ENCODE results near the gene ZNF668.

The ZNF668 gene

GRCh38 chr16:31090540-31090939, 16.5 kb upstream of the ZNF668 start:
- Histone ChIP-seq H2AFZ (ENCODE audit: low read depth, low read length) (no peak overlapping the region), H3K4me3 (ENCODE audit: low read length) (no peak overlapping the region), H3K27me3 (ENCODE audit: insufficient read depth, low read length) (no peaks in the 10 kb centered on the region), H3K4me1 (ENCODE audit: insufficient read depth, low read length) (peaks cover 6% of the 10 kb centered on the region), H3K9me3 (ENCODE audit: low read length) (no peaks in the 10 kb centered on the region), H3K36me3 (ENCODE audit: insufficient read depth, low read length) (peaks cover 14% of the 10 kb centered on the region)

DNA sequence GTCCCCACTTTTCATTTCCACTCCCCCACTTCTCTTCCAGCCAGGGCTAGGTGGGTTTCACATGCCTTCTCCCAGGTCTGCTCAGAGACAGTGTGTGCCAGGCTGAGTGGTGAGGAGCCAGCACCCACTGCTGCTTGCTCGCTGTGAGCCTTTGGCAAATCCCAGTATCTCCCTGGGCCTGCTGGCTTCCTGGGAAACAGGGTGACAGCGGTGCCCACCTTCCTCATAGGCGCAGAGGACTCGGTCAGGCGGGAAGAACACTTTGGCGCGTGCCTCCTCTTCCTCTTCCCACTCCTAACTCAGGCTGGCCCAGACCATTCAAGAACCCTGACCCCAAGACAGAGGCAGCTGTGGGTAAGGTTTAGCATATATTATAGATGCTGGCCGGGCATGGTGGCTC, 15.2 kb upstream of the ZNF668 start:
- H3K9me3 ChIP-seq (ENCODE audit: low read length) = no peaks in the 10 kb centered on the region
- H3K4me3 ChIP-seq (ENCODE audit: low read length) = no peak overlapping the region
- no peaks in the 10 kb centered on the region for H3K27me3 ChIP-seq (ENCODE audit: insufficient read depth, low read length)
- H3K4me1 ChIP-seq (ENCODE audit: insufficient read depth, low read length) = peaks cover 6% of the 10 kb centered on the region
- H3K36me3 ChIP-seq (ENCODE audit: insufficient read depth, low read length) = peaks cover 14% of the 10 kb centered on the region
- H2AFZ ChIP-seq (ENCODE audit: low read depth, low read length) = no peak overlapping the region

DNA sequence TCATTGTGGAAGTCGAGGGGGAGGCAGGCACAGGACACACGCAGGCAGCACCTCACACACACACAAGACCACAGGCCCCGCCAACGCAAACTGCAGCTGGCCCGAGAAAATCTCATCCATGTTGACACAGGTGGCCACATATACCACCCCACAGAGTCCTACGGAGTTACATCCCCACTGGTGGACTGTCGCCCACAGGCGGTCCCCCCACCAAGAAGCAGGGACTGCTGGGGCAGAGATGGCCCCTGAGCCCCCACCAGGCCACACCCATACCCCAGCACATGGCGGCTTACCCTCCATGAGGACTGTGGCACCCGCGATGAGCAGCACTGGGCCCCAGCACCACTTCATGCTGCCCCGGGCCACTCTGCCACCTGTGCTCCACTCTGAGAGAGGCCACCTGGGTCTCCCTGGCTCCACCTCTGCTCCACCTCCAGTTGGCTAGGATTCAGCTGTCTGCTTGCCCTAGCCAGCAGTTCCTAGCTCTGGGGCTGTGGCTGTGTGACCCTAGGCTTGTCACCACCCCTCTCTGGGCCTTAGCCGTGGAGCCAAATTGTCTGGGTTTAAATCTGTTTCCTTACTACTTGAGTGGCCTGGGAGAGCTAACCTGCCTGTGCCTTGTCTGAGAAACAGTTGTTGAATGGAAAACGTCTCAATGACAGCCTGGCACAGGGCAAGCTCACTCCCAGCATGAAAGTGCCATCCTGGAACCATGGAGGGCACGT, 14.6 kb upstream of the ZNF668 start, which contains the start of gene PRSS53:
Gene PRSS53, minus strand, starts transcription at position 485 of the 725 bp plus-strand sequence. Its CDS starts 134 bp downstream, at position 351.
- peaks cover 14% of the 10 kb centered on the region for H3K36me3 ChIP-seq (ENCODE audit: insufficient read depth, low read length)
- H3K4me3 ChIP-seq (ENCODE audit: low read length) = no peak within 1 kb of the TSS
- no peaks in the 10 kb centered on the region for H3K9me3 ChIP-seq (ENCODE audit: low read length)
- H2AFZ ChIP-seq (ENCODE audit: low read depth, low read length) = no peak within 1 kb of the TSS
- H3K27me3 ChIP-seq (ENCODE audit: insufficient read depth, low read length) = no peaks in the 10 kb centered on the region
- peaks cover 6% of the 10 kb centered on the region for H3K4me1 ChIP-seq (ENCODE audit: insufficient read depth, low read length)

- Histone ChIP-seq H3K4me1 (ENCODE audit: insufficient read depth, low read length) (peaks cover 2% of the 10 kb centered on the region), H3K36me3 (ENCODE audit: insufficient read depth, low read length) (peaks cover 20% of the 10 kb centered on the region), H3K27me3 (ENCODE audit: insufficient read depth, low read length) (no peaks in the 10 kb centered on the region), H3K9me3 (ENCODE audit: low read length) (no peaks in the 10 kb centered on the region), H2AFZ (ENCODE audit: low read depth, low read length) (no peak overlapping the region), H3K4me3 (ENCODE audit: low read length) (no peak overlapping the region)
Observed at GRCh38 chr16:31087971-31088370, 13.9 kb upstream of the ZNF668 start.

- Histone ChIP-seq H2AFZ (ENCODE audit: low read depth, low read length) (no peak overlapping the region), H3K27me3 (ENCODE audit: insufficient read depth, low read length) (no peaks in the 10 kb centered on the region), H3K4me3 (ENCODE audit: low read length) (no peak overlapping the region), H3K4me1 (ENCODE audit: insufficient read depth, low read length) (no peaks in the 10 kb centered on the region), H3K36me3 (ENCODE audit: insufficient read depth, low read length) (peaks cover 25% of the 10 kb centered on the region), H3K9me3 (ENCODE audit: low read length) (no peaks in the 10 kb centered on the region)
Observed at GRCh38 chr16:31087481-31087880, 13.4 kb upstream of the ZNF668 start.

GRCh38 chr16:31086629-31086906, 12.5 kb upstream of the ZNF668 start:
- H3K9me3 ChIP-seq (ENCODE audit: low read length) = no peaks in the 10 kb centered on the region
- H2AFZ ChIP-seq (ENCODE audit: low read depth, low read length) = no peak overlapping the region
- H3K36me3 ChIP-seq (ENCODE audit: insufficient read depth, low read length) = peaks cover 34% of the 10 kb centered on the region
- no peaks in the 10 kb centered on the region for H3K27me3 ChIP-seq (ENCODE audit: insufficient read depth, low read length)
- no peak overlapping the region for H3K4me3 ChIP-seq (ENCODE audit: low read length)
- H3K4me1 ChIP-seq (ENCODE audit: insufficient read depth, low read length) = no peaks in the 10 kb centered on the region

DNA sequence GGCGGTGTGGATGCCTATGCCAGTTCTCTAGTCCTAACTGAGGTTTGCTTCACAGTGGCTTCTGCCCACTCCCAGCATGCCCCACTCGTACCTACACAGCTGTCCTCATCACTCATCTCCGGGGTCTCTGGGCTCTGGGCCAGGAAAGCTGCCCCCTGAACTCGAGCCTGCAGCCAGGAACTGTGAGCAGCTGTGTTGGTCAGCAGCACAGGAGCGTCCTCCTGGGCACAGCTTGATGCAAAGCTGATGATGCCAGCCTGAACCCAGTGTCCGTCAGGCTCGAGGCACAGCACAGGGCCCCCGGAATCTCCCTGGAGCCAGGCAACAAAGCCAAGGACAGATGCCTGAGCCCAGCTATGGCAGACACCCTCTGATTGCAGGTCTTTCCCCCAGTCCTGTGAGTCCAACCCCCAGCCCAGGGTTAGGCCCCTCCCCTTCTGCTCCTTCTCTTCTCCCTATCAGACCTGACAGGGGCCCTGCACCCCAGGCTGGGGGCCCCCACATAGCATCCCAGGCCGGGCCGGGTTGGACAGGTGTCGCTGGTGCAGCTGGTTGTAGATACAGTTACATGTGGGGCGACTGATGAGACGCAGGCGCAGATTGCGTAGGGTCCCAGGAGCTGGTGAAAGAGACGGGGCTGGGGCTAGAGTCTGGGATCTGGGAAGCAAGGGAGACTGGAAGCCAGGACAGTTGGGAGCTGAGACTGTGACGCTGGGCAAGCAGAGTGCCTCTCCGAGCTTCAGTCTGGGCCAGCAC, 12.0 kb upstream of the ZNF668 start:
- Histone ChIP-seq H3K36me3 (ENCODE audit: insufficient read depth, low read length) (peaks cover 35% of the 10 kb centered on the region), H3K27me3 (ENCODE audit: insufficient read depth, low read length) (no peaks in the 10 kb centered on the region), H3K4me3 (ENCODE audit: low read length) (no peak overlapping the region), H2AFZ (ENCODE audit: low read depth, low read length) (no peak overlapping the region), H3K4me1 (ENCODE audit: insufficient read depth, low read length) (no peaks in the 10 kb centered on the region), H3K9me3 (ENCODE audit: low read length) (no peaks in the 10 kb centered on the region)

- Histone ChIP-seq H3K36me3 (ENCODE audit: insufficient read depth, low read length) (peaks cover 36% of the 10 kb centered on the region), H2AFZ (ENCODE audit: low read depth, low read length) (no peak overlapping the region), H3K9me3 (ENCODE audit: low read length) (no peaks in the 10 kb centered on the region), H3K4me1 (ENCODE audit: insufficient read depth, low read length) (no peaks in the 10 kb centered on the region), H3K27me3 (ENCODE audit: insufficient read depth, low read length) (no peaks in the 10 kb centered on the region), H3K4me3 (ENCODE audit: low read length) (no peak overlapping the region)
Observed at GRCh38 chr16:31085411-31085810, 11.4 kb upstream of the ZNF668 start.

- Histone ChIP-seq H2AFZ (ENCODE audit: low read depth, low read length) (no peak overlapping the region), H3K27me3 (ENCODE audit: insufficient read depth, low read length) (no peaks in the 10 kb centered on the region), H3K36me3 (ENCODE audit: insufficient read depth, low read length) (peaks cover 40% of the 10 kb centered on the region), H3K9me3 (ENCODE audit: low read length) (no peaks in the 10 kb centered on the region), H3K4me1 (ENCODE audit: insufficient read depth, low read length) (no peaks in the 10 kb centered on the region), H3K4me3 (ENCODE audit: low read length) (no peak overlapping the region)
Observed at GRCh38 chr16:31084584-31085302, 10.7 kb upstream of the ZNF668 start.

- Histone ChIP-seq H2AFZ (ENCODE audit: low read depth, low read length) (no peak overlapping the region), H3K36me3 (ENCODE audit: insufficient read depth, low read length) (peaks cover 48% of the 10 kb centered on the region), H3K9me3 (ENCODE audit: low read length) (no peaks in the 10 kb centered on the region), H3K27me3 (ENCODE audit: insufficient read depth, low read length) (no peaks in the 10 kb centered on the region), H3K4me3 (ENCODE audit: low read length) (no peak overlapping the region), H3K4me1 (ENCODE audit: insufficient read depth, low read length) (no peaks in the 10 kb centered on the region)
Observed at GRCh38 chr16:31083981-31084380, 9.9 kb upstream of the ZNF668 start.

DNA sequence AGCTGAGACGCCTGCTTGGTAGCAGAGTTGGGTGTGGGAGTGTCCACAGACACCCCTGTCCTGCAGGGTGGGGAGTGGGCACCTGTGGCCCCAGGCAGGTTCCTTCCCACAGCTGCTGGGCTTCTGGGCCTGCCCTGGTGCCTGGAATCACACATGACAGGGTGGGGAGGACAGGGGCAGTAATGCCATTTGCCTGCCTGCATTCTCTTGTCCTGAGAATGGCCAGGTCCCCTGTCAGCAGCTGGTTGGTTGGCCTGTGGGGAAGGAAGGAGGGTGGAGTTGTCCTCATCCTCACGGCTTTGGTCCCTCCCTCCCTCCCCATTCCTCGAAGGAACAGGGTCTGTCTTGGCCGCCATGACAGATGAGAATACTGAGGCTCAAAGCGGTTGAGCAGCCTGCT, 9.5 kb upstream of the ZNF668 start:
- Histone ChIP-seq H3K9me3 (ENCODE audit: low read length) (no peaks in the 10 kb centered on the region), H2AFZ (ENCODE audit: low read depth, low read length) (no peak overlapping the region), H3K4me3 (ENCODE audit: low read length) (no peak overlapping the region), H3K4me1 (ENCODE audit: insufficient read depth, low read length) (no peaks in the 10 kb centered on the region), H3K36me3 (ENCODE audit: insufficient read depth, low read length) (peaks cover 52% of the 10 kb centered on the region), H3K27me3 (ENCODE audit: insufficient read depth, low read length) (no peaks in the 10 kb centered on the region)

GRCh38 chr16:31083081-31083480, 9.0 kb upstream of the ZNF668 start:
- H3K9me3 ChIP-seq (ENCODE audit: low read length) = no peaks in the 10 kb centered on the region
- H2AFZ ChIP-seq (ENCODE audit: low read depth, low read length) = no peak overlapping the region
- H3K36me3 ChIP-seq (ENCODE audit: insufficient read depth, low read length) = peaks cover 57% of the 10 kb centered on the region
- H3K4me3 ChIP-seq (ENCODE audit: low read length) = no peak overlapping the region
- no peaks in the 10 kb centered on the region for H3K27me3 ChIP-seq (ENCODE audit: insufficient read depth, low read length)
- no peaks in the 10 kb centered on the region for H3K4me1 ChIP-seq (ENCODE audit: insufficient read depth, low read length)

GRCh38 chr16:31082368-31083045, 8.5 kb upstream of the ZNF668 start:
- Histone ChIP-seq H3K4me3 (ENCODE audit: low read length) (no peak overlapping the region), H2AFZ (ENCODE audit: low read depth, low read length) (no peak overlapping the region), H3K27me3 (ENCODE audit: insufficient read depth, low read length) (no peaks in the 10 kb centered on the region), H3K4me1 (ENCODE audit: insufficient read depth, low read length) (no peaks in the 10 kb centered on the region), H3K9me3 (ENCODE audit: low read length) (no peaks in the 10 kb centered on the region), H3K36me3 (ENCODE audit: insufficient read depth, low read length) (peaks cover 61% of the 10 kb centered on the region)

Measured in neuron (in vitro differentiated cells).